Measurements from ENCODE around the gene EIF4G1. TPM values are rescaled to one million over a fixed set of nuclear protein-coding genes. Genes with fewer than 3 reads are reported as not detected.

The EIF4G1 gene
- total RNA-seq, 1 donor from 2014 or later = 248 TPM

DNA sequence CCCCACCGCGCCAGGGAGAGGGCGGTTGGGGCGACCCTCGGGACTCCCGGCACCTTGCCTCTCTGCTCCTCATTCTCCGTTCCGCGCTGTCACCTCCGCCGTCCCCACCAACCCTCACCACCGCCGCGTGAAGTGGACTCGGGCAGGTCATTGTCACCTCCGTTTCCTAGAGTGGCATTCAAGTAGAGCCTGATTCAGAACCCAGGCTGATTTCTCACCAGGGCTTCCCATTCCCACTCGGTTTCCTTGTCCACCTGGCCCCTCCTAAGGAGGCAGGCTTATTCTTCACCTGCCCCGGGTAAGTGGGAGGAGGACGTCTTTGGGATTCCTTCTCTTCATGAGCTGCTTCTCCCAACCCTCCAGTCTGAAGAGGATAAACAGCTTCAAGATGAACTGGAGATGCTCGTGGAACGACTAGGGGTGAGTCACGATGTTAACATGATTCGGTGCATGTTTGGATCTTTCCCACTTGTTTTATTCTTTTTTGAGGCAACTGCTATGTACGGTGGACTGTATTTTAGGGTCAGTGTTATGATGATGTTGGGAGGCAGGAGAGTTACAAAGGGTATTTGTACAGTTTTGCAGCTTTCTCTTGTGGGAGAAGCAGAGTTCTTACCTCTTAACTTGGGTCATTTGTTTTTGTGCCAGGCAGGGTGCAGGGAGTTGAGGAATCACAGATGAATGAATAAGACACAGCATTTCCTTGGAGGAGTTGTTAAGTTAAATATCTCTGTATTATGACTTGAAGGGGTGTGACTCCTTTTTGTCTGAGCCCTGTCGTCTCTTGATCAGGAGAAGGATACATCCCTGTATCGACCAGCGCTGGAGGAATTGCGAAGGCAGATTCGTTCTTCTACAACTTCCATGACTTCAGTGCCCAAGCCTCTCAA lies 14.7 kb upstream of the EIF4G1 start:
- DNase-seq (ENCODE audit: low spot score) (no peak), ATAC-seq (no peak)
- intact Hi-C loops (cut with DNase I) = no loop called here

DNA sequence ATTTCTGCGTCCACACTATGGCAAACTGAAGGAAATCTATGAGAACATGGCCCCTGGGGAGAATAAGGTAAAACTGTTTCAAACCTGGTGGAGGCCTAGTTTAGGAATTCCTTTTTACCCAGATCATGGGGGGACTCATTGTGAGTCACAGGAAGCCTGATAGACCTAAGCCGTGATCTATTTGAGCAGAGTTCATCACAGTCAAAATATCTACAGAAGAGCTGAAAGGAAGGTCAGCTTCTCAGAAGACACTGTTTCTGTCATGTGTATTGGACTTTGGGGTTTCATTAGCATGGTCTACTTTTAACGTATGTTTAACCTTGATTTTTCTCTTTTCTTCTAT lies 14.1 kb upstream of the EIF4G1 start:
- intact Hi-C loops (cut with DNase I) = no loop called here

DNA sequence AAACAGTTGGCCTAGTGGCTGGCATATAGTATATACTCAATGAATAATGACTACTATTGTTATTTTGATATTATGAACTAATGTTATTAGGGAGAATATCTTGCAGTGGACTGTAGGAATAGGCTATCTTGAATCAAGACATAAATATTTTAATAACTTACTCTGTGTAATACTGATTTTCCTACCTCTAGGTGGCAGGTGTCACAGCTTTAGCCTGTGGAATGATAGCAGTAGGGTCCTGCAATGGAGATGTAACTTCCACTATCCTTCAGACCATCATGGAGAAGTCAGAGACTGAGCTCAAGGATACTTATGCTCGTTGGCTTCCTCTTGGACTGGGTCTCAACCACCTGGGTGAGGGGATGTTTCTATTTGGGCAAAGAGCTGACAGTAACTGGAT lies 8.8 kb upstream of the EIF4G1 start:
- DNase-seq (ENCODE audit: low spot score) (no peak), ATAC-seq (no peak)
- intact Hi-C loops (cut with DNase I) = no loop called here

More for the DNA sequence above, 14.1 kb upstream of the EIF4G1 start:
- DNase-seq (ENCODE audit: low spot score) (no peak), ATAC-seq (no peak)

DNA sequence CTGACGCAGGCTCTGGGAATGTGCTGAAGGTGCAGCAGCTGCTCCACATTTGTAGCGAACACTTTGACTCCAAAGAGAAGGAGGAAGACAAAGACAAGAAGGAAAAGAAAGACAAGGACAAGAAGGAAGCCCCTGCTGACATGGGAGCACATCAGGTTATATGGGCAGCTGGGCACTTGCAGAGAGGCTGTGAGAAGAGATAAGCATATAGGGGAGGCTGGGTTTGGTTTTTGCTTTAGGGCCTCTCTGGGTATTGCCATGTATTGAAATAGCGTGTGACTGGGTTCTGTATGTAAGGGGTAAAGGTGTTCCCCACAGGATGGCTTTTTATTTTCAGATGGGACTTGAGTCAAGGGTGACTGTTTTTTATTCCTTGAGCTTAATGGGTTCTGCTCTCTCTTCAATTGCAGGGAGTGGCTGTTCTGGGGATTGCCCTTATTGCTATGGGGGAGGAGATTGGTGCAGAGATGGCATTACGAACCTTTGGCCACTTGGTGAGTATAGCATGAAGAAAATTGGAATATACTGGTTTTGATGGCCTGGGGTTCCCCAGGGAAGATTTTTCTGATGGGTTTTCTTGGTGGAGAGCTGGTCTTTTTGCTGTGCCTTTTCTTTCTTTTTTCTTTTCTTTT lies 7.9 kb upstream of the EIF4G1 start:
- DNase-seq (ENCODE audit: low spot score) = no peak
- intact Hi-C loops (cut with DNase I) = no loop called here
- ATAC-seq = no peak

DNA sequence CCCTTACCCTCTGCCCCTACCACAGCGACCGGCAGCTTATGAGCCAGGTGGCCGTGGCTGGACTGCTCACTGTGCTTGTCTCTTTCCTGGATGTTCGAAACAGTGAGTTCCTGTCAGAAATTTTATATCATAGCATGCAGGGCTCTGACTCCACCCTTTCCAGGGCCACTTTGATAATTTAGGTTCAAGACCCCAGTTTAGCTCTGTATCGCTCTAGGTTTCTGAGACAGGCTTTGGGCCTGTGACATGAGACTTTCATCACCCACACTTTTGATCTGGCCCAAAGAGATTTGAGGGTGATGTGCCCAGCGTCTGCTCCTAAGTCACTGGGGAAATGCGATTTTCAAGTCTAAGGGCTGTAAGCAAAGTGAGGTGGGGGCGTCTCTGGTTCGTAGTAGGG lies 6.5 kb upstream of the EIF4G1 start:
- DNase-seq (ENCODE audit: low spot score) (no peak), ATAC-seq (no peak)
- intact Hi-C loops (cut with DNase I) = no loop called here

DNA sequence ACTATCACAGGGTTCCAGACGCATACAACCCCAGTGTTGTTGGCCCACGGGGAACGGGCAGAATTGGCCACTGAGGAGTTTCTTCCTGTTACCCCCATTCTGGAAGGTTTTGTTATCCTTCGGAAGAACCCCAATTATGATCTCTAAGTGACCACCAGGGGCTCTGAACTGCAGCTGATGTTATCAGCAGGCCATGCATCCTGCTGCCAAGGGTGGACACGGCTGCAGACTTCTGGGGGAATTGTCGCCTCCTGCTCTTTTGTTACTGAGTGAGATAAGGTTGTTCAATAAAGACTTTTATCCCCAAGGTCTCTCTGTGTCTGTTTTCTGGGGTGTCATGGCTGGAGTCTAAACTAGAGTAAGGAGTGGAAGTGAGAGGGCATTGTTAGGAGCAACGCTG lies 5.7 kb upstream of the EIF4G1 start:
- no peak for ATAC-seq
- DNase-seq (ENCODE audit: low spot score) = no peak
- intact Hi-C loops (cut with DNase I) = no loop called here

DNA sequence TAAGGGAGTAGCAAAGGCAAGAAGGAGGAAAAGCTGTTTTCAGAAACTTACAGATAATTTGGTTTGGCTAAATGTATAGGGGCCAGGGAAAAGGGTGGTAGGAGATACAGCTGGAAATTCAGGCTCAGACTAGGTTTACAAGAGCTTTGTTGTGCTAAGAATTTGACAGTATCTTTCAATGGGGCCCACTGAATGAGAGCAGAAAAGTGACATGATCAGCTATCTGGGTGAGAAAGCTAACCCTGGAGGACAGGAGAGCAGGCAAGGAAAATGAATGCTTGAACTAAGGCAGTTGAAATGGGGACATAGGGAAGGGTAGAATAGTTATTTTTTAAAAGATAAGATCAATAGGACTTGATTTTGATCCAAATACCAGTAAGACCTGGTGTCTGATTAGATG lies 2.8 kb upstream of the EIF4G1 start:
- intact Hi-C loops (cut with DNase I) = no loop called here
- ATAC-seq (no peak), DNase-seq (ENCODE audit: low spot score) (no peak)

DNA sequence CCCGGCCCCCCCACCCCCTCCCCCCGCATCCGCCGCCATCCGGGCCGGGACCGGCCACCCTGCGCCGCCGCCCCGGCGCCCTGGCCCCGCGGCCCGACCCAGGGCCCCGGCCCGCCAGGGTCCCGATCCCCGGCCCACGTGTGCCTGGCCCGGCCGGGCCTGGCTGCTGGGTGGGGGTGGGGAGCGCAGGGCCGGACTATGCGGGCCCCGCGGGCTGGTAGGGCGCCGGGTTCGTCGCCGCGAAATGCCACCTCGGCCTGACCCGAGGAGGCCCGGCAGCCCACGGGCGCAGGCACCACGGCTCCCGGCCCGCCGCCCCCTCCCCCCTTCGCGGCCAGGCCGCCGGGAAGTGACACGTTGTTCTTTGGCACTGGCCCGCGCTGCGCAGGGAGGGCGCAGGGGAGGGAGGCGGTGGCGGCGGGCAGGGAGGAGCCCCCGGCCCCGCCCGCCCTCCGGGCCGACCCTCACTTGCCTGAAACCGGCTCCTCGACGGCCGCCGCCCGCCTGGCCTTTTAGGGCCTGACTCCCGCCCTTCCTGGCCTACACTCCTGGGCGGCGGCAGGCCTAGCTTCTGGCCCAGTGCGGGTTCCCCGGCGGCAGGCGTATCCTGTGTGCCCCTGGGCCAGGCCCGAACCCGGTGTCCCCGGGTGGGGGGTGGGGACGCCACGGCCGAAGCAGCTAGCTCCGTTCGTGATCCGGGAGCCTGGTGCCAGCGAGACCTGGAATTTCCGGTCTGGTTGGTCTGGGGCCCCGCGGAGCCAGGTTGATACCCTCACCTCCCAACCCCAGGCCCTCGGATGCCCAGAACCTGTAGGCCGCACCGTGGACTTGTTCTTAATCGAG lies 515 bp downstream of the EIF4G1 start:
- DNase-seq (ENCODE audit: low spot score) (peak; percentile 90), ATAC-seq (peak; percentile 75)
- intact Hi-C loops (cut with DNase I) = no loop called here

DNA sequence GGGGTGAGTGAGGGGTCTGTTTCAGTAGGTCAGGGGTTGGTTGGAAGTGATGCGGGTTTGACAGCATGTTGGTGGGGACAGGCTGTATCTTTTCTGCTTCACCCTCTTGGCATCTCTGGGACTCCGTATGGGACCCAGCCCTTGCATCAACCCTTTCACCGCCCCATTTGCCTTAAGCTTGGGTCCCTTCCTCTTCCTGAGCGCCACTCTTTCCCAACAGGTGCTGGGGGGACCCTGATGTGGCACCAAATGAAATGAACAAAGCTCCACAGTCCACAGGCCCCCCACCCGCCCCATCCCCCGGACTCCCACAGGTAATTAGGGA lies 1.1 kb downstream of the EIF4G1 start:
- intact Hi-C loops (cut with DNase I) = no loop called here
- no peak for ATAC-seq

DNA sequence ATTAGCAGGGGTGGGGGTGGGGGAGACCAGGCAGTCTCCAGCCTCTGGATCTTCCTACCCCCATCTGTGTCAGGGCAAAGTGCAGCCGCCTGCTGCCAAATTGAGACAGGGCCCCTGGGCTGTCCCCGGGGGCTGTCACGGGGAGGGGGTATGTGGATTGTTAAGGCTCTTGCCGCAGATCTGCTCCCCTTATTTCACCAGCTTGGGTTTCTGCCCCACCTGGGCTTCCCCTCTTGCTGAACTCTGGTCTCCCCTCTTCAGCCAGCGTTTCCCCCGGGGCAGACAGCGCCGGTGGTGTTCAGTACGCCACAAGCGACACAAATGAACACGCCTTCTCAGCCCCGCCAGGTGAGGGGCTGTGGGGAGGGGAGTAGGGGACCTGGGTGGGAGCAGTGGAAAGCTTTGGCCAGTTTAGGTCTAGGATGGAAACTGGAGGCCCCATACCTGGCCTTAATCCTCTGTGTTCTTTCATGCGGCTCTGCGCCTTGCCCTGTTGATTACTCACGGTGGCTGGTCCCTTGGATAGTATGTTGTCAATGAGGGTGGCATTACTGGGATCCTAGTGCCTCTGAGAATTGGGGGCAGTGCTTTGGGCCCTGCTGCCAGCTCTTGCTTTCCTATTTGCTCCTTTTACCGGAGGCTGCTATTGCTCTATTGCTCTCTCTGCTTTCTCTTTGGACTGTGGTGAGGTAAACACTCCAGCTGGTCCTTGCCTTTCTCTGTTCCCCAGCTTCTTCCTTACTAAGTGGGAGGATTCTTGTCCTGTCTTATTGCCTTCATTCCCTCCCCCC lies 1.7 kb downstream of the EIF4G1 start:
- intact Hi-C loops (cut with DNase I) = no loop called here
- ATAC-seq (no peak), DNase-seq (ENCODE audit: low spot score) (no peak)

More for the DNA sequence above, 1.1 kb downstream of the EIF4G1 start:
- DNase-seq (ENCODE audit: low spot score) = no peak

DNA sequence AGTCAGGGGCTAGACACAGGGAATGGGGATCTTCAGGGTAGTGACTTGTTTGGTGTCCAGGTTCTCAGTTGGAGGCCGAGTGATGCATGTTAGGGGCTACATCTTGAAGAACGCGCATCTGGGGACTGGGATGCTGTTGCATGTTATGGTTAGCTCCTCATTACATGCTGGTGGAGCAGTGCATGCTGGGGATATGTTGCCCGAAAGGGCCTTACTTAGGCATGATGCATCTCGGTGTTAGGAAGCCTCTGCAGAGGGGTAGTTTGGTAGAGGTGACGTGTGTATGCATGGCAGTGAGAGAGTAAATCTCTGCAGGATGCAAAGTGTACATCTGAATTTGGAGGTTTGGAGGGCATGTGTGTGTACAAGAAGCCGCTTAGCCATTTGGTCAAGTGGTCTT lies 2.4 kb downstream of the EIF4G1 start:
- intact Hi-C loops (cut with DNase I) = no loop called here
- no peak for ATAC-seq

DNA sequence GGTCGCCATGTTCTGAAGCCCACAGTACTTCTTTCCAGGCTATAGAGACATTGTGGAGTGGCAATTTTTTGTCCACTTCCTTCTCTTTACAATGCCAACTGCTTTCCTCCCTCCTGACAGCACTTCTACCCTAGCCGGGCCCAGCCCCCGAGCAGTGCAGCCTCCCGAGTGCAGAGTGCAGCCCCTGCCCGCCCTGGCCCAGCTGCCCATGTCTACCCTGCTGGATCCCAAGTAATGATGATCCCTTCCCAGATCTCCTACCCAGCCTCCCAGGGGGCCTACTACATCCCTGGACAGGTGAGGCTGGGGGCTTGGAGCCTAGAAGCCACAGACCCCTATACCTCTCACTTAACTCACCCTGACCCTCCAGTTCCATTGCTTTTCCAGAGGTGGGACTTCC lies 2.8 kb downstream of the EIF4G1 start:
- intact Hi-C loops (cut with DNase I) = no loop called here
- DNase-seq (ENCODE audit: low spot score) (no peak), ATAC-seq (no peak)

More for the DNA sequence above, 2.4 kb downstream of the EIF4G1 start:
- DNase-seq (ENCODE audit: low spot score) = no peak

DNA sequence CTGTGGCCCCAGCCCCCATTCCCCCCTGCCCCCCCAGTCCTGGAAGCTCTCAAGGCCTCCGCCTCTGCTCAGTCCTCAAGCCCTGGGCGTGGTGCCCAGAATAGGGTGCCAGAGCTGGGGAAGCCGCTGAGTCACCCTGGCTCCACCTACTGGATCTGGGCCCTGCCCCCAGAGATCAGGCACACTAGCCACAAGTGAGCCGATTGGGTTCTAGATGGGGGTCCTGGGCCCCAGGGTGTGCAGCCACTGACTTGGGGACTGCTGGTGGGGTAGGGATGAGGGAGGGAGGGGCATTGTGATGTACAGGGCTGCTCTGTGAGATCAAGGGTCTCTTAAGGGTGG lies 5.7 kb downstream of the EIF4G1 start:
- intact Hi-C loops (cut with DNase I) = no loop called here
- ATAC-seq (peak; percentile 94), DNase-seq (ENCODE audit: low spot score) (peak; percentile 98)

DNA sequence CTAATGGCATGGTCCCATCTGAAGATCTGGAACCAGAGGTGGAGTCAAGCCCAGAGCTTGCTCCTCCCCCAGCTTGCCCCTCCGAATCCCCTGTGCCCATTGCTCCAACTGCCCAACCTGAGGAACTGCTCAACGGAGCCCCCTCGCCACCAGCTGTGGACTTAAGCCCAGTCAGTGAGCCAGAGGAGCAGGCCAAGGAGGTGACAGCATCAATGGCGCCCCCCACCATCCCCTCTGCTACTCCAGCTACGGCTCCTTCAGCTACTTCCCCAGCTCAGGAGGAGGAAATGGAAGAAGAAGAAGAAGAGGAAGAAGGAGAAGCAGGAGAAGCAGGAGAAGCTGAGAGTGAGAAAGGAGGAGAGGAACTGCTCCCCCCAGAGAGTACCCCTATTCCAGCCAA lies 7.3 kb downstream of the EIF4G1 start:
- ATAC-seq (no peak), DNase-seq (ENCODE audit: low spot score) (no peak)
- intact Hi-C loops (cut with DNase I) = no loop called here

DNA sequence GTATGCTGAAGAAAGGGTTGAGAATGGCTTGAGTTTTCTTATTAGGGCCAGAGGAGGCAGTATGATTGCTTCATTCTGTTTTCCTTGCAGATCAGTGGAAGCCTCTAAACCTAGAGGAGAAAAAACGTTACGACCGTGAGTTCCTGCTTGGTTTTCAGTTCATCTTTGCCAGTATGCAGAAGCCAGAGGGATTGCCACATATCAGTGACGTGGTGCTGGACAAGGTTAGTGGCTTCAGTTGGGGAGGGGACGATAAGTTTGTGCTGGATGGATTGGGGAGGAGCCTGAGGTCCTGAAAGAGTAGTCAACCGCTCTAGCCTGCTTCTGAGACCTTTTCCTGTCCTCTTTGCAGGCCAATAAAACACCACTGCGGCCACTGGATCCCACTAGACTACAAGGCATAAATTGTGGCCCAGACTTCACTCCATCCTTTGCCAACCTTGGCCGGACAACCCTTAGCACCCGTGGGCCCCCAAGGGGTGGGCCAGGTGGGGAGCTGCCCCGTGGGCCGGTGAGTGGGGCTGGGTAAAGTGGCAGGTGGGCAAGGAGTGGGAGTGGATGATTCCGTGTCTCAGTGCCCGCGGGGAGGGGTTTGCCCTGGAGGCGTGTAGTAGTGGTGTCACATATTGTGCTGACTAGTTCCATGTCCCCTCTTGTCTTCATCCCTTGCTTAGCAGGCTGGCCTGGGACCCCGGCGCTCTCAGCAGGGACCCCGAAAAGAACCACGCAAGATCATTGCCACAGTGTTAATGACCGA lies 8.5 kb downstream of the EIF4G1 start:
- intact Hi-C loops (cut with DNase I) = no loop called here
- no peak for DNase-seq (ENCODE audit: low spot score)
- peak; percentile 68 for ATAC-seq

DNA sequence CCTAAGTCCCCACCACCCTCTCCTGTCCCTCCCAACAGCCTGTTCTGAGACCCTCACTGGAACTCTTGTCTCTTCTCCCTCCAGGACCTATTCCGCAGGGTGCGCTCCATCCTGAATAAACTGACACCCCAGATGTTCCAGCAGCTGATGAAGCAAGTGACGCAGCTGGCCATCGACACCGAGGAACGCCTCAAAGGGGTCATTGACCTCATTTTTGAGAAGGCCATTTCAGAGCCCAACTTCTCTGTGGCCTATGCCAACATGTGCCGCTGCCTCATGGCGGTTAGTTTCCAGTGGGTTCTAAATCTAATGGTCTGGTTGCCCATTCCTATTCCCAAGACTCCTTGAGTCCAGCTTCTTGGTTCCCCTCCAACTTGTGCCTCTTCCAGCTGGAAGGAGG lies 9.3 kb downstream of the EIF4G1 start:
- ATAC-seq = peak; percentile 36
- intact Hi-C loops (cut with DNase I) = no loop called here

DNA sequence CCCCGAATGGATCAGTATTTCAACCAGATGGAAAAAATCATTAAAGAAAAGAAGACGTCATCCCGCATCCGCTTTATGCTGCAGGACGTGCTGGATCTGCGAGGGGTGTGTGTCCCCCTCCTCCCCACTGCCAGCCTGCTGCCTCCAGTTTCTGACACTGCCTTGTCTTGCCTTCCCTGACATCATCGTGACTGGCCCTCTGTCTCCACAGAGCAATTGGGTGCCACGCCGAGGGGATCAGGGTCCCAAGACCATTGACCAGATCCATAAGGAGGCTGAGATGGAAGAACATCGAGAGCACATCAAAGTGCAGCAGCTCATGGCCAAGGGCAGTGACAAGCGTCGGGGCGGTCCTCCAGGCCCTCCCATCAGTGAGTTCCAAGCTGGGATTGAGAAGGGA lies 10.9 kb downstream of the EIF4G1 start:
- ATAC-seq = no peak
- no peak for DNase-seq (ENCODE audit: low spot score)
- intact Hi-C loops (cut with DNase I) = no loop called here

More for the DNA sequence above, 9.3 kb downstream of the EIF4G1 start:
- DNase-seq (ENCODE audit: low spot score) = no peak

DNA sequence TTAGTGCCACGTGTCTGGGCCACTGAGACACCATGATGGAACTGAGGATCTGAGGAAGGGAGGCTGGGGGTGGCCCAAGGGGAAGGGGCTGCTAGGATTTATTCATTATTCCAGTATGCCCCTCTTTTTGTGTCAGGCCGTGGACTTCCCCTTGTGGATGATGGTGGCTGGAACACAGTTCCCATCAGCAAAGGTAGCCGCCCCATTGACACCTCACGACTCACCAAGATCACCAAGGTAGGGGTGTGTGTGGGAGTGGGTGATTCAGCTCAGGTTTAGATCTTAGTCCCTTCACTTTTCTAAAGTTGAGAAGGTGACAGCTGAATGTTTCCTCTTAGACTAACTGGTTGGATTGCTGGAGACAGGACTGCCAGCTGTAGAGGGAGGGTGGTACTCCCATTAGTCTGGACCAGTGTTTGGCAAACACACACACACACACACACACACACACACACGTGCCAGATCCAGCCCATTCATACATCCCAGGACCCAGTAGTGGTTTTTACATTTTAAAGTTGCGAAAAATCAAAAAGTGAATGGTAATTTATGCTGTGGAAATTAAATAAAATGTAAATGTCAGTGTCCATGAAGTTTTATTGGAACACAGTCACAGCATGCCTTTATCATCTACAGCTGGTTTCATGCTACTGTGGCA lies 11.4 kb downstream of the EIF4G1 start:
- DNase-seq (ENCODE audit: low spot score) (no peak), ATAC-seq (no peak)
- intact Hi-C loops (cut with DNase I) = no loop called here

Measured in sciatic nerve (tissue), 2 donors.